K562 (cell line): ENCODE data around the gene CPM. TPM values are rescaled to one million over a fixed set of nuclear protein-coding genes. Genes with fewer than 3 reads are reported as not detected.

Experiments
- ATAC-seq: fragments of 200-7000 bp; cut with Tn5 transposase; 3 replicates; pipeline ENCODE4 v1.9.1; 2020; ENCODE audit warnings: moderate library complexity
- BruUV-seq: library from RNA; stranded (reverse); fragments of 400-500 nt; replicated peaks from 2 replicates; lab custom pipeline; 2021; lab: Mats Ljungman, UMichigan
- CTCF ChIA-PET: fragments of 300-600 bp; formaldehyde crosslinking; extraction: SDS; loops from one replicate; lab custom pipeline; 2021; ENCODE audit warnings: low intra/inter-chr PET ratio; lab: Yijun Ruan, JAX
- POLR2A ChIA-PET: fragments of 300-600, 350-650 bp; sonication (Branson Sonifier 250); formaldehyde crosslinking; extraction: SDS; loops from one replicate; lab custom pipeline; 2021; ENCODE audit warnings: antibody characterized with exemption, inconsistent platforms; lab: Yijun Ruan, JAX
- DNase-seq, 4 experiments: peaks; one replicate each; pipeline versions ENCODE4 v3.0.0 to v3.0.0-alpha.2; 2011 to 2018; ENCODE audit warnings: low spot score in 3 of 4, mixed read lengths in 3 of 4; ENCODE audit errors: extremely low read depth in 1 of 4
- FAIRE-seq: peaks from 2 replicates; lab custom pipeline; 2011; peaks lifted over from hg19 to GRCh38; lab: Jason Lieb, UNC
- H2AFZ ChIP-seq: 2 replicates; pipeline ENCODE4 v1.6.0; 2011; ENCODE audit warnings: low read depth, low read length, control low read depth, inconsistent platforms
- H3K27ac ChIP-seq: fragments of 200-600 bp; 3 replicates; pipeline ENCODE4 v1.8.0; 2011; ENCODE audit warnings: low read depth, mild to moderate bottlenecking, control low read depth, inconsistent platforms, low read length, moderate library complexity, mixed read lengths; ENCODE audit errors: extremely low read depth
- H3K27me3 ChIP-seq, 2 experiments: fragments of 300-600 bp in 1 of 2; 2 replicates in 1 of 2; 3 replicates in 1 of 2; pipeline versions ENCODE4 v1.6.0 to v1.8.0; 2011; ENCODE audit warnings: inconsistent platforms in 2 of 2, low read length in 2 of 2, mild to moderate bottlenecking in 1 of 2, mixed read lengths in 1 of 2, moderate library complexity in 1 of 2; ENCODE audit not compliant: control insufficient read depth in 2 of 2, insufficient read depth in 2 of 2
- H3K36me3 ChIP-seq: fragments of 300-600 bp; 3 replicates; pipeline ENCODE4 v1.8.0; 2011; ENCODE audit warnings: mild to moderate bottlenecking, low read length, inconsistent platforms; ENCODE audit not compliant: control insufficient read depth, insufficient read depth
- H3K4me1 ChIP-seq, 2 experiments: fragments of 200-600 bp in 1 of 2; replicated peaks in 1 of 2; 2 replicates in 1 of 2; 3 replicates in 1 of 2; pipeline versions ENCODE4 v1.5.1 to v1.8.0; 2011; ENCODE audit warnings: inconsistent platforms in 2 of 2, low read length in 2 of 2, mild to moderate bottlenecking in 1 of 2, mixed read lengths in 1 of 2, moderate library complexity in 1 of 2; ENCODE audit not compliant: control insufficient read depth in 2 of 2, insufficient read depth in 2 of 2
- H3K4me2 ChIP-seq: 2 replicates; pipeline ENCODE4 v1.6.1; 2011; ENCODE audit warnings: low read length, control low read depth, inconsistent platforms, mixed read lengths; ENCODE audit not compliant: insufficient read depth
- H3K4me3 ChIP-seq: fragments of 200-600 bp; sonication (generic), shearing (Covaris generic); 2 replicates; pipeline ENCODE4 v1.5.1; 2016; ENCODE audit warnings: control low read depth, inconsistent platforms
- H3K79me2 ChIP-seq: fragments of 200-600 bp; 3 replicates; pipeline ENCODE4 v1.8.0; 2011; ENCODE audit warnings: low read length, inconsistent platforms; ENCODE audit not compliant: control insufficient read depth, insufficient read depth
- H3K9ac ChIP-seq, 2 experiments: 2 replicates each; pipeline versions ENCODE4 v1.6.0 to v1.6.1; 2011; ENCODE audit warnings: low read depth in 2 of 2, low read length in 2 of 2, control low read depth in 1 of 2, inconsistent platforms in 1 of 2, mild to moderate bottlenecking in 1 of 2, mixed read lengths in 1 of 2; ENCODE audit not compliant: insufficient read depth in 1 of 2
- H3K9me1 ChIP-seq: one replicate; pipeline ENCODE4 v1.6.0; 2011; ENCODE audit warnings: inconsistent platforms, mild to moderate bottlenecking, low read length, moderate library complexity; ENCODE audit not compliant: control insufficient read depth, insufficient read depth
- H3K9me3 ChIP-seq: replicated peaks from 2 replicates; pipeline ENCODE4 v1.5.1; 2011; ENCODE audit warnings: low read depth, low read length, inconsistent platforms; ENCODE audit not compliant: control insufficient read depth, insufficient read depth
- H4K20me1 ChIP-seq: replicated peaks from 2 replicates; pipeline ENCODE4 v1.6.1; 2011; ENCODE audit warnings: low read length, inconsistent platforms, mixed read lengths; ENCODE audit not compliant: control insufficient read depth, insufficient read depth
- GATA2 ChIP-seq: sonication (generic); formaldehyde crosslinking; IDR thresholded peaks from 2 replicates; pipeline ENCODE4 v1.4.0; 2020; ENCODE audit warnings: mild to moderate bottlenecking, missing genetic modification reagents
- POLR2A ChIP-seq: fragments of 450-650 bp; conservative IDR thresholded peaks from 2 replicates; pipeline ENCODE4 v1.6.1; 2016
- SUPT5H ChIP-seq: fragments of 450-650 bp; IDR thresholded peaks from 2 replicates; pipeline ENCODE4 v1.6.1; 2016
- WGBS: fragments of 100-300 bp; shearing (Covaris generic); methylation state at CpG from one replicate; pipeline ENCODE4 v1.1.6; 2016; ENCODE audit warnings: low coverage, mixed read lengths; ENCODE audit not compliant: insufficient coverage; ENCODE audit errors: missing lambda C conversion rate; 5-methylcytosine and 5-hydroxymethylcytosine counted together
- in situ Hi-C: fragments of 300-500 bp; cut with MboI; formaldehyde crosslinking; loops from 4 replicates; pipeline ENCODE4 v1.15.0; 2018; ENCODE audit warnings: inconsistent platforms, mixed read lengths
- intact Hi-C: fragments of 100-400 bp; cut with micrococcal nuclease; formaldehyde crosslinking; loops from 2 replicates; pipeline ENCODE4 v1.14.2; 2022
- polyA plus RNA-seq, 8 experiments: library from polyadenylated mRNA; depleted of rRNA in 4 of 8; stranded (reverse) in 5 of 8; unstranded in 3 of 8; fragments of >200 nt; fragmentation: Nextera tagmentation in 2 of 8; fragmentation: Illumina TruSeq in 1 of 8; extraction: Ambion mirVana in 2 of 8; extraction: Trizol in 1 of 8; gene quantifications; 2 replicates each; pipeline versions ENCODE4 v1.2.1 to v1.2.3, GENCODE V29; 2011 to 2014; ENCODE audit warnings: inconsistent platforms in 1 of 8, missing spikeins in 1 of 8
- total RNA-seq, 7 experiments: library from RNA; depleted of rRNA in 6 of 7; stranded (reverse); fragments of >200 nt in 6 of 7; fragmentation: Illumina TruSeq in 2 of 7; extraction: Trizol in 2 of 7; gene quantifications; 2 replicates each; pipeline versions ENCODE4 v1.2.1 to v1.2.3, GENCODE V29; 2011 to 2021; ENCODE audit warnings: low replicate concordance in 1 of 7
- TF ChIP-seq, protein P1 (sequence below), 2 experiments: fragments of 200-800 bp in 1 of 2; sonication (Bioruptor generic) in 1 of 2; sonication (generic) in 1 of 2; formaldehyde crosslinking in 1 of 2; IDR thresholded peaks in 1 of 2; conservative IDR thresholded peaks in 1 of 2; 2 replicates each; pipeline versions ENCODE4 v1.5.0 to v1.6.1; 2016 to 2020; ENCODE audit warnings: missing compliant biosample characterization in 1 of 2, missing genetic modification characterization in 1 of 2, missing genetic modification reagents in 1 of 2

Gene CPM
- total and polyA plus RNA-seq, 9 of the 15 experiments (the other 6 are each of a cell fraction or from before 2014, with no cell fraction given): 0.31 TPM; not detected in 8

DNA sequence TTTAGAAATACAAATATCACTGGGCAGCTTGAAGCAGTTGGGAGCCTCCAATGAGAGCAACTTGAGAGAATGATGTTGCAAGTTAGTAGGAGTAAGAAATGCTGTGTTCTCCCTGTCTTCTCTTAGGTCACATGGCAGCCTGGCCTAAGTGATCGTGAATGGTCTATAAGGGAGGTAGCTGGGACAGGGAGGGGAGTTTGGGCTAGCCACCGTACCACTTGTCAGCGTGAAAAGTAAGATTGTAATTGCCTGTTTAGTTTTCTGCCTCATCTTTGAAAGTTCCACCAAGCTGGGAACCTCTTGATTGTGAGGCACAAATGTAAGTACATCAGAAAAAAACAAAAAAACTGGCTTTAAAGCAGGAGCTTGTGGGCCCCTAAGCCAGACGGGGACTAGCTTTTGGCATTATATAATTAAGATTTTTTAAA lies 88.6 kb downstream of the CPM start:
- Histone ChIP-seq H3K27ac (no peak overlapping the region), H3K4me1 (no peaks in the 10 kb centered on the region), H3K4me3 (no peak overlapping the region), H3K27me3 (no peaks in the 10 kb centered on the region), H3K36me3 (peaks cover 45% of the 10 kb centered on the region), H3K9me3 (no peaks in the 10 kb centered on the region), H3K9ac (no peak overlapping the region), H4K20me1 (0 out of 2 replicates have a peak, but pooled peaks cover 3% of the 10 kb centered on the region), H3K4me2 (no peak overlapping the region), H2AFZ (no peak overlapping the region), H3K79me2 (no peaks in the 10 kb centered on the region), H3K9me1 (no peaks in the 10 kb centered on the region)
- ATAC-seq: peak; percentile 41
- intact Hi-C loops (no loop called here), in situ Hi-C loops (no loop called here)
- no TSS peak for BruUV-seq
- WGBS: 82% methylated on average over 4 of the region's 4 CpGs
- ChIA-PET CTCF (no interaction called here), POLR2A (interaction anchor here (0.7 to 3.4 kb wide), 4 partner anchors 10 to 37 kb away, joined by 3 to 12 read pairs (median 8); partner anchors contain the start of gene MDM2)
- FAIRE-seq: no peak
- TF ChIP-seq GATA2 (no peak), POLR2A (0 out of 2 replicates have a peak, but pooled peaks have one; percentile 3), SUPT5H (0 out of 2 replicates have a peak, but pooled peaks have one; percentile 11)
- TF ChIP-seq, protein P1, sequence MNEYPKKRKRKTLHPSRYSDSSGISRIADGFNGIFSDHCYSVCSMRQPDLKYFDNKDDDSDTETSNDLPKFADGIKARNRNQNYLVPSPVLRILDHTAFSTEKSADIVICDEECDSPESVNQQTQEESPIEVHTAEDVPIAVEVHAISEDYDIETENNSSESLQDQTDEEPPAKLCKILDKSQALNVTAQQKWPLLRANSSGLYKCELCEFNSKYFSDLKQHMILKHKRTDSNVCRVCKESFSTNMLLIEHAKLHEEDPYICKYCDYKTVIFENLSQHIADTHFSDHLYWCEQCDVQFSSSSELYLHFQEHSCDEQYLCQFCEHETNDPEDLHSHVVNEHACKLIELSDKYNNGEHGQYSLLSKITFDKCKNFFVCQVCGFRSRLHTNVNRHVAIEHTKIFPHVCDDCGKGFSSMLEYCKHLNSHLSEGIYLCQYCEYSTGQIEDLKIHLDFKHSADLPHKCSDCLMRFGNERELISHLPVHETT (CRISPR knock-in tag; conservative IDR thresholded peaks at IDR 0.05 in 1 of 2, IDR thresholded peaks at IDR 0.05 in 1 of 2): no peak
- DNase-seq: no peak
